HG03354 (cell line): ENCODE results near the gene S1PR3.

Experiments
- ATAC-seq: cut with Tn5 transposase; IDR thresholded peaks from one replicate; pipeline ENCODE4 v1.9.1; 2021; ENCODE audit warnings: mild to moderate bottlenecking; ENCODE audit not compliant: unreplicated experiment, poor library complexity, severe bottlenecking

Gene S1PR3

DNA sequence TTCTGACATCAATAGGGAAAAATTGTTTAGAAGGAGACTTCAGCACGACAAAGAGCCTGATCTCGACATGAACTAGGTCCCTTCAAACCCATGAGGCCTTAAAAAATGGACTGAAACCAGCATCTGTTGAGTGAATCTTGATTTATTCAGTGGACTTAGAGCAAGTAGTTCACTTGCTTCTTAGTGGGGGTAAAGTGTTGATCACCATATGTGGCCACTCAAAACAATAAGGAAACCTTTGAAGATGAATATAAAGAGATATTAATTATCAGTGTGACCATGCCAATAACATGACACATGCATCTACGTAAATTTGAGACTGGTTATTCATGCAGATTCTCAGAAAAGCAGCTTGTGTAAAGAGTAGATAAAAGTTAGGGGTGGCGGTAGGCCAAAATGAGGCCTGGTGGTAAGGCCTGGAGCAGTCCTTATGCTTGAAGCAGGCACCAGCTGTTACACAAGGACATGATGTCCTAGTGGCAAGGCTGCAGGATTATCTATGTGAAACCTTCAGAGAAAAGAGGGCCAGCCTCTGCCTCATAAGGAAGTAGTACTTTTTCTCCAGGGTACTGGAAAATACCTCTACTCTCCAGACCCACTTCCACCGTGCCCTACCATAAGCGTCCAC, 61.3 kb downstream of the S1PR3 start:
- no peak for ATAC-seq

DNA sequence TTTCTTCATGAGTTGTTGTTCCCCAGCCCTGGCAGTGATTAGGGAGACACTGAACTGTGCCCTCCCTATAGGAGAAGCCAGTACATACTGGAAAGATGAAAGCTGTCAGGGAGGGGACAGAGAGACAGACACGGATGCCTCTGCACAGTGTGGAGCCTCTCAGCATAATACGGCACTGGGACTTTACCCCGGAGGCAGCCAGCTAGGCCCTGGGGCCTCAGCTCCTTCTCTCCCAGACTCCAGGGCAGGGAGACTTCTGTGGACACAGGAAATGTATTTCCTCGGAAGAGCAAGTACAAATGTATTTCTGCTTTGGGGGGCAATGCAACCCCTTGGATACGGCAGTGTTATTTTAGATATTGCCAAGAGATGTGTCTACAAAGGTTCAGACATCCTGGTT, 62.0 kb downstream of the S1PR3 start:
- ATAC-seq: no peak
